ENCODE results near the gene SLC38A3.

SLC38A3 gene

DNA sequence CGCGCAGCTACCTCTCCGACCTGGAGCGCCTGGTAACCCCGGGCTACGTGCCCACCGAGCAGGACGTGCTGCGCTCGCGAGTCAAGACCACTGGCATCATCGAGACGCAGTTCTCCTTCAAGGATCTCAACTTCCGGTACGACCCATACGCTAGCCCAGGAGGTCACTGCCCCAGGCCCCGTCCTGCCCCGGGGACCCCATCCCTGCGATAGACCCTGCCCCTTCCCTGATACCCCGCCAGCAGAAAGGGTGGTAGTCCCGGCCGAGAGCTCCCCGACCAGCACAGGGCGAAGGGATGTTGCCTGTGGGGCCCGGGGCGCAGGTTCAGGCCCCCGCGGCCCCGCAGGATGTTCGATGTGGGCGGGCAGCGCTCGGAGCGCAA lies 11.3 kb upstream of the SLC38A3 start:
- no peak for DNase-seq (ENCODE audit: low spot score)
- in situ Hi-C loops (cut with MboI; ENCODE audit: low sequenced_read_pairs, unreplicated experiment) = loop anchor here (5.0 kb wide), 1 partner anchor 79 kb away; no protein-coding TSS in a partner anchor
- TF ChIP-seq, protein P1, sequence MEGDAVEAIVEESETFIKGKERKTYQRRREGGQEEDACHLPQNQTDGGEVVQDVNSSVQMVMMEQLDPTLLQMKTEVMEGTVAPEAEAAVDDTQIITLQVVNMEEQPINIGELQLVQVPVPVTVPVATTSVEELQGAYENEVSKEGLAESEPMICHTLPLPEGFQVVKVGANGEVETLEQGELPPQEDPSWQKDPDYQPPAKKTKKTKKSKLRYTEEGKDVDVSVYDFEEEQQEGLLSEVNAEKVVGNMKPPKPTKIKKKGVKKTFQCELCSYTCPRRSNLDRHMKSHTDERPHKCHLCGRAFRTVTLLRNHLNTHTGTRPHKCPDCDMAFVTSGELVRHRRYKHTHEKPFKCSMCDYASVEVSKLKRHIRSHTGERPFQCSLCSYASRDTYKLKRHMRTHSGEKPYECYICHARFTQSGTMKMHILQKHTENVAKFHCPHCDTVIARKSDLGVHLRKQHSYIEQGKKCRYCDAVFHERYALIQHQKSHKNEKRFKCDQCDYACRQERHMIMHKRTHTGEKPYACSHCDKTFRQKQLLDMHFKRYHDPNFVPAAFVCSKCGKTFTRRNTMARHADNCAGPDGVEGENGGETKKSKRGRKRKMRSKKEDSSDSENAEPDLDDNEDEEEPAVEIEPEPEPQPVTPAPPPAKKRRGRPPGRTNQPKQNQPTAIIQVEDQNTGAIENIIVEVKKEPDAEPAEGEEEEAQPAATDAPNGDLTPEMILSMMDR (IDR thresholded peaks at IDR 0.05; ENCODE audit: borderline replicate concordance, control extremely low read depth, extremely low read depth, insufficient read depth, missing control alignments) = no peak

DNA sequence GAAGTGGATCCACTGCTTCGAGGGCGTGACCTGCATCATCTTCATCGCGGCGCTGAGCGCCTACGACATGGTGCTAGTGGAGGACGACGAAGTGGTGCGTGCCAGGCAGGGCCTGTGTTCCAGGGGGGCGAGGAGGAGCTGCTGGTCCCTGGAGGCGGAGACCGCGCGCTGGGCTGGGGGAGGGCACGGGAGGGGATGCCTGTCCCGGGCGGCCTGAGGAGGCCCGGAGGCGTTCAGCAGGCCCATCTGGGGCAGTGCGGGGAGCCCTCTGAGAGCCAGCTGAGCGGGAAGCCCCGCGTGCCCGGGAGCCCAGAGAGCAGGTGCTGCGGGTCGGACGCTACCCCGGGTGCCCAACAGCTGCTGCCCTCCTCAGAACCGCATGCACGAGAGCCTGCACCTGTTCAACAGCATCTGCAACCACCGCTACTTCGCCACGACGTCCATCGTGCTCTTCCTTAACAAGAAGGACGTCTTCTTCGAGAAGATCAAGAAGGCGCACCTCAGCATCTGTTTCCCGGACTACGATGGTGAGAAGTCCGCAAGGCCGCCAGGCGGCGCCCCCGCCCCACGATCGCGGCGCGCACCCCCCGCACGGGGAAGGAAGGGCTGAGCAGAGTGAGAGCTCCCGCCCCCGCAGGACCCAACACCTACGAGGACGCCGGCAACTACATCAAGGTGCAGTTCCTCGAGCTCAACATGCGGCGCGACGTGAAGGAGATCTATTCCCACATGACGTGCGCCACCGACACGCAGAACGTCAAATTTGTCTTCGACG lies 10.8 kb upstream of the SLC38A3 start:
- TF ChIP-seq, protein P1 (IDR thresholded peaks at IDR 0.05; ENCODE audit: borderline replicate concordance, control extremely low read depth, extremely low read depth, insufficient read depth, missing control alignments) = peak; percentile 86
- in situ Hi-C loops (cut with MboI; ENCODE audit: low sequenced_read_pairs, unreplicated experiment) = loop anchor here (5.0 kb wide), 1 partner anchor 78 kb away; no protein-coding TSS in a partner anchor
- peak; percentile 90 for DNase-seq (ENCODE audit: low spot score)

DNA sequence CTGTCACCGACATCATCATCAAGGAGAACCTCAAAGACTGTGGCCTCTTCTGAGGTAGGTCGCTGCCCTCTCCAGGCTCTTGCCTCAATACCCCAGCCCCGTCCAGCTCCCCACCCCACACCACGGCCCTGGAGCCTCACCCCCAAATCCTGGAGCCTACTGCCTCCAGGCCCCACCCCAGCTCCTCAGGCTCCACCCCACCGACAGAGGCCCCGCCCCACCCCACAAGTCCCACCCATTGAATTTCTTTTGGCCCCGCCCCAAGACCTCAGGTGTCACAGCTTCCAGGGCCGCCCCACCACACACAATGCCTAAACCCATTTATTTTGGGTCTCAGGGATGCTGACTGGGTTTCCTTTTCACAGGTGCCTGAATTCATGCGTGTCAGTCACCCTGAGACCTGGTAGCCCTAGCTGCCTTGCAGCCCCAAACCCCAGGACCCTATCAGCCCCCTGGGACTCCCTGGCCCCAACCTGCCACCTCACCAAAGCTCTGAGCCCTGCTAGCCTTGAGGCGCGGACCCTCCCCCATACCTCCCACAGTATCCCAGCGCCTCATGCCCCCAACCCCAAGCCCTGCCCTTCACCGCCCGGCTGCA lies 10.1 kb upstream of the SLC38A3 start:
- TF ChIP-seq, protein P1 (IDR thresholded peaks at IDR 0.05; ENCODE audit: borderline replicate concordance, control extremely low read depth, extremely low read depth, insufficient read depth, missing control alignments) = no peak
- in situ Hi-C loops (cut with MboI; ENCODE audit: low sequenced_read_pairs, unreplicated experiment) = loop anchor here (5.0 kb wide), 1 partner anchor 77 kb away; no protein-coding TSS in a partner anchor
- peak; percentile 81 for DNase-seq (ENCODE audit: low spot score)

DNA sequence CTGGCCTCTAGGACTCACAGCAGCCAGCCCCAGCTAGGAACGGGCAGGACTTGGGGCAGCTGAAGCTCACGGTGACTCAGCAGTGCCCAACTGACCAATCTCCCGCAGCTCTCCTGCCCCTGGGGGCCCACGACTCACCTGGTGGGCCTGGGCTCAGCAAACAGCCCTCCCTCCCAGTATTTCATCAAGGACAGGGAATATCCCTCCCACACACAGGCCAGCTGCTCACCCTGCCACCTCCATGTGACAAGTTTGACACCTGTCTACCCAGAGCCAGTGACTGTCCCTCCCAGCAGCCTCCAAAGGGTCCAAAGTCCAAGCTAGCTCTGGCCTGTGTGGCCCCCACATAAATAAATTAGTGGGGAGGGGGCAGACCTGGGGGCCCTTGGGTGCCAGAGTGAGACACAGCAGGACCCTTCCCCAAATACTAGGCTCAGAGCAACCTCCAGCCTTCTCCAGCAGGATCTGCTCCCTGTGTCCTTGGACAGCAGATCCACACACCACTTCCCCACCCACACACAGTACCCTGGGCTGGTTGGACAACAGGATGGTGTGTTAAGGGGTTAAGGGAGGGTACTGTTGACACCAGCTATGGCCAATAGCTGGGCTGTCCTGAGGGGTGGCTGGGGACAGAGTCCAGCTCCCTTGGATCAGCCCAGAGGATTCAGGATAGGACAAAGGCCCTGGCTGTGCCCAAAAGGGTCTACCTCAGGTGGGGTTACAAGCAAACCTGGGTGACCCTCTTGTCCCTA lies 9.4 kb upstream of the SLC38A3 start:
- DNase-seq (ENCODE audit: low spot score) = no peak
- in situ Hi-C loops (cut with MboI; ENCODE audit: low sequenced_read_pairs, unreplicated experiment) = no loop called here

DNA sequence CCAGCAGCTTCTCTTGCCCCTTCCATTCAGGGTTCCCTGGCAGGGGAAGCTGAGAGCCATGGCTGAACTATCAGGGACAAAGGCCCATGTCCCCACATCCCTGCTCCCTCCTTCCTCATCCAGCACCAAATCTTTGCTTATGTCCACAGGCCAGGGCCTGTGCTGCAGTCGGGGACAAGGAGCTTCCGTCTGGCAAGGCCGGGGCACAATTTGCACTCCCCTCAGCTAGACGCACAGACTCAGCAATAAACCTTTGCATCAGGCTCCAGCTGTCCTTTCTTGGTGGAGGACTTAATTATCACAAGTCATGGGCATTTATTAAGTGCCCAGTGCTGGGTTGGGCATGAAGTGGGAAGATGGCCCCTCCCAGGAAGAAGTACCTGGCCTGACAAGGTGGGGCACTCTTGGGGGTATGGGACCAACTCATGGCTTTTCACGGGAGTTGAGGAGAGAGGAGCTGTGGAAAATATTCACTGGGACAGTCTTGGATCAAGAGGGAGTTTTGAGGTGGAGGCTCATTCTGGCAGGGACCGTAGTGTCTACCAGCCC lies 8.7 kb upstream of the SLC38A3 start:
- in situ Hi-C loops (cut with MboI; ENCODE audit: low sequenced_read_pairs, unreplicated experiment) = no loop called here
- TF ChIP-seq, protein P1 (IDR thresholded peaks at IDR 0.05; ENCODE audit: borderline replicate concordance, control extremely low read depth, extremely low read depth, insufficient read depth, missing control alignments) = no peak
- DNase-seq (ENCODE audit: low spot score) = no peak

More for the DNA sequence above, 9.4 kb upstream of the SLC38A3 start:
- TF ChIP-seq, protein P1 (IDR thresholded peaks at IDR 0.05; ENCODE audit: borderline replicate concordance, control extremely low read depth, extremely low read depth, insufficient read depth, missing control alignments) = no peak
